Mesothelial cell of epicardium (in vitro differentiated cells): ENCODE results near the gene PHRF1. TPM values are rescaled to one million over a fixed set of nuclear protein-coding genes. Genes with fewer than 3 reads are reported as not detected.

Experiments
- DNase-seq, 2 experiments: peaks; one replicate each; pipeline ENCODE4 v3.0.0; 2021; ENCODE audit warnings: low spot score in 2 of 2; ENCODE audit not compliant: unreplicated experiment in 2 of 2
- H3K27ac Mint-ChIP-seq: 2 replicates; pipeline ENCODE4 v1.8.0; 2021; ENCODE audit warnings: mixed read lengths
- H3K27me3 Mint-ChIP-seq: 2 replicates; pipeline ENCODE4 v1.8.0; 2021; ENCODE audit warnings: low read depth, mixed read lengths
- H3K36me3 Mint-ChIP-seq: 2 replicates; pipeline ENCODE4 v1.8.0; 2021; ENCODE audit warnings: mixed read lengths
- H3K4me1 Mint-ChIP-seq: 2 replicates; pipeline ENCODE4 v1.8.0; 2021; ENCODE audit warnings: mixed read lengths
- H3K4me3 Mint-ChIP-seq: 2 replicates; pipeline ENCODE4 v1.8.0; 2021; ENCODE audit warnings: mild to moderate bottlenecking, moderate library complexity, mixed read lengths
- H3K9me3 Mint-ChIP-seq: 2 replicates; pipeline ENCODE4 v1.8.0; 2021; ENCODE audit warnings: mixed read lengths
- total RNA-seq: library from RNA; stranded (reverse); gene quantifications from 3 replicates; pipeline ENCODE4 v1.2.1, GENCODE V29; 2021
- TF ChIP-seq, protein P1 (sequence below): fragments of 200-600 bp; sonication (generic); IDR thresholded peaks from one replicate; pipeline ENCODE4 v1.5.0; 2021; ENCODE audit warnings: antibody characterized with exemption; ENCODE audit not compliant: unreplicated experiment

Gene PHRF1
- total RNA-seq, 1 donor from 2014 or later, result 51.1 TPM

DNA sequence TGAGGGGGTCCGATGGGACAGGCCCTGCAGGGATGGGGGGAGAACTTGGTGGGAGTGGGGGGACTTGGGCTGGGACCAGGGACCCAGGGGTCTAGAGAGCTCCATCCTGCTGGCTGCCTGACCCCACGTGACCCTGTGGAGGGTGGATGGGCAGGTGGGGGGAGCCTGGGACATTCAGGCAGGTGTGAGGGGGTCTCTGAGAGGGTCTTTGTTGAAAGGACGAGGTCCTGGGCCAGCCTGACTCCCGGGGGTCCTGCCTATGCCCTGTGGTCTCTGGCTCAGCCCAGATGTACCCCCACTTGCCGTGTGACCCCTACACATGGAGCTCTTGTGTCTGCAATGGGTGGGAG, 31.5 kb upstream of the PHRF1 start:
- Mint-ChIP-seq H3K9me3 (no peaks in the 10 kb centered on the region), H3K36me3 (peaks cover 1% of the 10 kb centered on the region), H3K4me1 (no peaks in the 10 kb centered on the region), H3K27me3 (no peaks in the 10 kb centered on the region), H3K4me3 (no peak overlapping the region), H3K27ac (no peak overlapping the region)
- DNase-seq, result no peak
- TF ChIP-seq, protein P1, sequence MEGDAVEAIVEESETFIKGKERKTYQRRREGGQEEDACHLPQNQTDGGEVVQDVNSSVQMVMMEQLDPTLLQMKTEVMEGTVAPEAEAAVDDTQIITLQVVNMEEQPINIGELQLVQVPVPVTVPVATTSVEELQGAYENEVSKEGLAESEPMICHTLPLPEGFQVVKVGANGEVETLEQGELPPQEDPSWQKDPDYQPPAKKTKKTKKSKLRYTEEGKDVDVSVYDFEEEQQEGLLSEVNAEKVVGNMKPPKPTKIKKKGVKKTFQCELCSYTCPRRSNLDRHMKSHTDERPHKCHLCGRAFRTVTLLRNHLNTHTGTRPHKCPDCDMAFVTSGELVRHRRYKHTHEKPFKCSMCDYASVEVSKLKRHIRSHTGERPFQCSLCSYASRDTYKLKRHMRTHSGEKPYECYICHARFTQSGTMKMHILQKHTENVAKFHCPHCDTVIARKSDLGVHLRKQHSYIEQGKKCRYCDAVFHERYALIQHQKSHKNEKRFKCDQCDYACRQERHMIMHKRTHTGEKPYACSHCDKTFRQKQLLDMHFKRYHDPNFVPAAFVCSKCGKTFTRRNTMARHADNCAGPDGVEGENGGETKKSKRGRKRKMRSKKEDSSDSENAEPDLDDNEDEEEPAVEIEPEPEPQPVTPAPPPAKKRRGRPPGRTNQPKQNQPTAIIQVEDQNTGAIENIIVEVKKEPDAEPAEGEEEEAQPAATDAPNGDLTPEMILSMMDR, result no peak

DNA sequence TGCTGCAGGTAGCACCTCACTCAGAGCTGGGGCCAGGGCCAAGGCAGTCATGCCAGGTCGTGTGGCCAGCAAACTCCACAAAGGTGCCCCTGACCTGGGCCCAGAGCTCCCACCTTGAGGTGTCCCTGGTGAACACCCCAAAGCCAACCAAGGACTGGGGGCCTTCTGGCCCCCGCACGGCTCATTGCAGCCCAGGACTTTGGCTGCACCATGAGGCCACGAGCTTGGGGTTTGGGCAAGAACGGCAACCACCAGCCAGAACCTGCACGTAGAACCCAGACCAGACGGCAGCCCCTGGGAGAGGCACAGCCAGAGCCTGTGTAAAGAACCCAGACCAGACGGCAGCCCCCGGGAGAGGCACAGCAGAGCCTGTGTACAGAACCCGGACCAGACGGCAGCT, 31.1 kb upstream of the PHRF1 start:
- no peak overlapping the region for H3K4me3 Mint-ChIP-seq
- peaks cover 1% of the 10 kb centered on the region for H3K36me3 Mint-ChIP-seq
- no peaks in the 10 kb centered on the region for H3K27me3 Mint-ChIP-seq
- H3K9me3 Mint-ChIP-seq, result no peaks in the 10 kb centered on the region
- H3K4me1 Mint-ChIP-seq, result no peaks in the 10 kb centered on the region
- no peak overlapping the region for H3K27ac Mint-ChIP-seq
- DNase-seq, result no peak
- TF ChIP-seq, protein P1, result no peak

DNA sequence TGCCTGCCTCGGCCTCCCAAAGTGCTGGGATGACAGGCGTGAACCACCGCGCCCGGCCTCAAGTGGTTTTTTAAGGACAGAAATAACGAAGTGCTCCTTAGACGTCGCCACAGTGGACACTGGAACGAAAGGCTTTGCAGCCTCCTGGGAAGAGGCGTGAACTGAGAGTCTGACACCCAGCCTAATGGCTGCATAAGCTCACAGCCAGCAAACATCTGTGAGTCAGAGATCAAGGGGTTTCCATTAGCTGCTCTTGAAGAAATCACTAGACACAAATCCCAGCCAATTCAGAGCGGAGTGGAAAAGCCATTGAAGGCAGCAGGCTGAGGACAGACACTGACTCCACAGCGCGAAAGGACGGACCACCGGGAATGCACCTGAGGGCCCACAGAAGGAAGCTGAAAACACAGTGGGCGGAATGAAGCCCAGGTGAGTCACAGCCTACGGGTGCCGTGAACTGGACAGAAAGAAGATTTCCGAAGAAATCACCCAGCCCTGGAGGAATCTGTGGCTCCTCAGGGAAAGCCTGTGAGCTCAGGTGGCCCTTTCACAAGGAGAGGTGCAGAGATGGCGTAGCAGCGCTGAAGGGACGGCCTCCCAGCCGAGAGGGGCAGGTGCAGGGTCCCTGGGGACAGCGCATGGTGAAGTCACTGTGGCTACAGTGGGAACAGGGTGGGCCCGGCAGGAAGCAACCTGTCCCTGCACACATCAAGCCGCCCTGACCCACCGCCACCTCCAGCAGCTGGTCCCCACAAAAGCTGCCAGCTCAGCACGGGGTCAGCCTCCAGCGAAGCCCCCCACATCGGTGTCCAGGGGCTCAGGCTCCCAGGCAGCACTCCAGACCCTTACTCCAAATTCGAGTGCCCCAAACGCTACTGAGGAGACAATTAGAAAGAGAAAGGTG, 27.3 kb upstream of the PHRF1 start:
- Mint-ChIP-seq H3K4me1 (no peaks in the 10 kb centered on the region), H3K27ac (no peak overlapping the region), H3K27me3 (peaks cover 6% of the 10 kb centered on the region), H3K36me3 (no peaks in the 10 kb centered on the region), H3K9me3 (no peaks in the 10 kb centered on the region), H3K4me3 (no peak overlapping the region)
- DNase-seq, result no peak
- TF ChIP-seq, protein P1, result no peak

DNA sequence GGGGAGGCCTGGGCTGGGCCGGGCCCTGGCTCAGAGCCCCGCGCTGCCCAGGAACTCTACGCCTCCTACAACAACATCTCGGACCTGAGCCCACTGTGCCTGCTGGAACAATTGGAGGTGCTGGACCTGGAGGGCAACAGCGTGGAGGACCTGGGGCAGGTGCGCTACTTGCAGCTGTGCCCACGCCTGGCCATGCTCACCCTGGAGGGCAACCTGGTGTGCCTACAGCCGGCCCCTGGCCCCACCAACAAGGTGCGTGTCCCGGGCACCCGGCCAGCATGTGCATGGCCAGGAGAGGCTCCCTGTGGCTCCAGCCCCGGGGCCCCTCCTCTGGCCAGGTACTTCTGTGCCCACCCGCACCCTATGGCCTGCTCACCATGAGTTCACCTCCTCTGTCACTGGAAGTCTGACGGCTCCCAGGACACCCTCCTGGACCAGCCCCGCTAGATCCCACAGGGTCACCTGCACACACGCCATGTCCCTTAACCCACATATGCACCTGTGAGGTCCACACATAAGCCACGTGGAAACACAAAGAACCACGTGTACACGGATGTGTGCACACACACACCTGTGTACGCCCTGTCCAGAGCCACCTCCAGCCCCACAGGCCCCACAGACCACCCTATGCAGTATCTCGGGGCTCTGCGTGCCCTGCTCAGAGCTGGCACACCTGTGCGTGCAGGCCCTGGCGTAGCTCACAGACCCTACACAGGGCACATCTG, 26.1 kb upstream of the PHRF1 start:
- no peaks in the 10 kb centered on the region for H3K36me3 Mint-ChIP-seq
- no peak for DNase-seq
- H3K27me3 Mint-ChIP-seq, result peaks cover 13% of the 10 kb centered on the region
- H3K4me3 Mint-ChIP-seq, result no peak overlapping the region
- H3K27ac Mint-ChIP-seq, result no peak overlapping the region
- no peaks in the 10 kb centered on the region for H3K4me1 Mint-ChIP-seq
- TF ChIP-seq, protein P1, result no peak
- H3K9me3 Mint-ChIP-seq, result no peaks in the 10 kb centered on the region

DNA sequence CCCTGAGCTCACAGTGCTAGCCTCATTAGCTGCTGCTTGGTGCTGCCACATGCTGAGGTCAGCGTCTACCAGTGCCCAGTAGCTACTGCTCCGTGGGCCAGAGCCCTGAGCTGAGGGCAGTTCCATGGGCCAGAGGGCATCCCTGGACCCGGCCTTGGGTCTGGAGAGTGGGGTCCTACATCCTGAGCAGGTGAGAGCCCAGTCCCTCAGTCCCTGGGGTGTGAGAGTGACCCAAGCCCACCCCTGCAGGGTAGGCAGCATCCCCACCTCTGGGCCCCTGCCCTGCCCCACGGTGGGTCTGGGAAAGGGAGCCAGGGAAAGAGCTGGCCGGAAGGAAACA, 25.6 kb upstream of the PHRF1 start:
- Mint-ChIP-seq H3K9me3 (no peaks in the 10 kb centered on the region), H3K36me3 (no peaks in the 10 kb centered on the region), H3K4me1 (no peaks in the 10 kb centered on the region), H3K4me3 (no peak overlapping the region), H3K27ac (no peak overlapping the region), H3K27me3 (peaks cover 13% of the 10 kb centered on the region)
- no peak for DNase-seq
- TF ChIP-seq, protein P1, result no peak
